ENCODE data around the gene CFAP43. TPM values are rescaled to one million over a fixed set of nuclear protein-coding genes. Genes with fewer than 3 reads are reported as not detected.

The CFAP43 gene
- total and polyA plus RNA-seq, 9 of the 15 experiments (the other 6 are each of a cell fraction or from before 2014, with no cell fraction given): 0.07 to 0.86 (median 0.11) TPM; not detected in 1

GRCh38 chr10:104170610-104171254 lies 61.4 kb downstream of the CFAP43 start:
- BruUV-seq (replicated peaks): no TSS peak
- H3K36me3 ChIP-seq (ENCODE audit: control insufficient read depth, insufficient read depth, low read length): no peaks in the 10 kb centered on the region
- no peak overlapping the region for H3K9ac ChIP-seq (ENCODE audit: insufficient read depth in 1 of 2, low read depth in 2 of 2, low read length in 2 of 2)
- peaks cover 3 to 17% of the 10 kb centered on the region in 2 experiments; a peak in 2 of 5 replicates for H3K27me3 ChIP-seq (ENCODE audit: control insufficient read depth in 2 of 2, insufficient read depth in 2 of 2, low read length in 2 of 2)
- no peak for FAIRE-seq
- no peak for DNase-seq (ENCODE audit: extremely low read depth in 1 of 4, low spot score in 3 of 4)
- H2AFZ ChIP-seq (ENCODE audit: low read depth, low read length): no peak overlapping the region
- H3K27ac ChIP-seq (ENCODE audit: extremely low read depth, low read depth, low read length): no peak overlapping the region
- no peaks in the 10 kb centered on the region for H4K20me1 ChIP-seq (replicated peaks; ENCODE audit: control insufficient read depth, insufficient read depth, low read length)
- TF ChIP-seq U2AF1 (optimal IDR thresholded peaks at IDR 0.05; ENCODE audit: low read depth, low read length): no peak
- no peak for TF ChIP-seq NONO (IDR thresholded peaks at IDR 0.05; ENCODE audit: low read depth in 2 of 2, low read length in 1 of 2)
- TF ChIP-seq POLR2H (tag; IDR thresholded peaks at IDR 0.05; ENCODE audit: low read depth): no peak
- no peak for TF ChIP-seq ZC3H4 (CRISPR knock-in tag; IDR thresholded peaks at IDR 0.05; ENCODE audit: borderline replicate concordance)
- no peak for TF ChIP-seq TRIM28 (IDR thresholded peaks at IDR 0.05)
- no peak for TF ChIP-seq POLR2G (IDR thresholded peaks at IDR 0.05; ENCODE audit: low read depth, low read length)
- TF ChIP-seq CC2D1A (IDR thresholded peaks at IDR 0.05): no peak
- TF ChIP-seq SIRT6 (IDR thresholded peaks at IDR 0.05; ENCODE audit: low read depth, low read length): no peak
- no peak for TF ChIP-seq HIVEP1 (CRISPR knock-in tag; IDR thresholded peaks at IDR 0.05)
- TF ChIP-seq SRSF9 (IDR thresholded peaks at IDR 0.05; ENCODE audit: borderline replicate concordance, low read depth, low read length): no peak
- no peak for TF ChIP-seq ZNF217 (CRISPR knock-in tag; IDR thresholded peaks at IDR 0.05)
- no peak for TF ChIP-seq BCOR (IDR thresholded peaks at IDR 0.05)
- no peak for TF ChIP-seq MTA3 (IDR thresholded peaks at IDR 0.05; ENCODE audit: borderline replicate concordance)
- no peak for TF ChIP-seq MTA1 (IDR thresholded peaks at IDR 0.05; ENCODE audit: borderline replicate concordance)
- no peak for TF ChIP-seq RFX7 (CRISPR knock-in tag; IDR thresholded peaks at IDR 0.05)
- H3K4me3 ChIP-seq: no peak overlapping the region
- no peak overlapping the region for H3K4me2 ChIP-seq (ENCODE audit: insufficient read depth, low read length)
- intact Hi-C loops (cut with micrococcal nuclease) (no loop called here), in situ Hi-C loops (cut with MboI) (no loop called here)
- no peaks in the 10 kb centered on the region for H3K9me1 ChIP-seq (ENCODE audit: control insufficient read depth, insufficient read depth, low read length)
- ChIA-PET POLR2A (interaction anchor here (0.6 to 1.0 kb wide), 2 partner anchors 27 to 61 kb away, joined by 3 read pairs; no protein-coding TSS in a partner anchor), CTCF (ENCODE audit: low intra/inter-chr PET ratio) (no interaction called here)
- no peaks in the 10 kb centered on the region for H3K4me1 ChIP-seq (replicated peaks in 1 of 2; ENCODE audit: control insufficient read depth in 2 of 2, insufficient read depth in 2 of 2, low read length in 2 of 2)
- no peaks in the 10 kb centered on the region for H3K9me3 ChIP-seq (replicated peaks; ENCODE audit: control insufficient read depth, insufficient read depth, low read depth, low read length)
- 2% methylated on average over 5 of the region's 5 CpGs for WGBS (ENCODE audit: insufficient coverage, low coverage, missing lambda C conversion rate)
- no peak for ATAC-seq
- no peaks in the 10 kb centered on the region for H3K79me2 ChIP-seq (ENCODE audit: control insufficient read depth, insufficient read depth, low read length)
